Activated CD8-positive, alpha-beta memory T cell treated with anti-CD3 and anti-CD28 coated beads, Interleukin-2, amount 50 U/mL, for 48 hours (primary cell): ENCODE data around the gene WIZ.
A peak's percentile ranks its signal among the peaks of the same experiment; 100 is the strongest.
"Not testable (repeated sequence)": the region's sequence is repeated elsewhere in the genome, so short reads cannot be mapped to it uniquely, and the experiment has no call there.

Experiments used
- DNase-seq: peaks from one replicate; pipeline ENCODE4 v3.0.0-alpha.2; 2020

The WIZ gene

GRCh38 chr19:15427350-15427700 is 22.4 kb downstream of the WIZ start:
- no peak for DNase-seq

GRCh38 chr19:15426485-15427349 is 23.0 kb downstream of the WIZ start:
- no peak for DNase-seq

- no peak for DNase-seq
Observed at GRCh38 chr19:15425321-15425950, 24.3 kb downstream of the WIZ start.

- no peak for DNase-seq
Observed at GRCh38 chr19:15424692-15425272, 25.0 kb downstream of the WIZ start.

GRCh38 chr19:15424121-15424520 is 25.6 kb downstream of the WIZ start:
- DNase-seq: no peak

GRCh38 chr19:15423130-15423529 is 26.6 kb downstream of the WIZ start:
- no peak for DNase-seq

GRCh38 chr19:15422296-15423075 is 27.3 kb downstream of the WIZ start:
- DNase-seq: no peak

GRCh38 chr19:15421721-15422260 is 28.0 kb downstream of the WIZ start:
- DNase-seq: no peak

- DNase-seq: no peak
Observed at GRCh38 chr19:15421136-15421695, 28.5 kb downstream of the WIZ start.

- DNase-seq: no peak
Observed at GRCh38 chr19:15419413-15420025, 30.2 kb downstream of the WIZ start.

- peak; percentile 96 for DNase-seq
Observed at GRCh38 chr19:15418579-15419412, 31.0 kb downstream of the WIZ start, which contains the start of gene AKAP8L. AKAP8L (minus strand) TSS chr19:15418988; CDS start chr19:15418923, 65 bp downstream.

- DNase-seq: no peak
Observed at GRCh38 chr19:15418231-15418578, 31.6 kb downstream of the WIZ start.

GRCh38 chr19:15417699-15418098 is 32.1 kb downstream of the WIZ start:
- no peak for DNase-seq

GRCh38 chr19:15412832-15413231 is 36.9 kb downstream of the WIZ start:
- DNase-seq: no peak

- not testable (repeated sequence) for DNase-seq
Observed at GRCh38 chr19:15411351-15411750, 38.4 kb downstream of the WIZ start.

- DNase-seq: no peak
Observed at GRCh38 chr19:15404780-15405211, 45.0 kb downstream of the WIZ start.

GRCh38 chr19:15404097-15404779 is 45.5 kb downstream of the WIZ start:
- DNase-seq: no peak

GRCh38 chr19:15403151-15403531 is 46.6 kb downstream of the WIZ start:
- no peak for DNase-seq

- no peak for DNase-seq
Observed at GRCh38 chr19:15402411-15403150, 47.2 kb downstream of the WIZ start.

GRCh38 chr19:15401397-15401710 is 48.4 kb downstream of the WIZ start:
- no peak for DNase-seq
